Measurements from ENCODE around the gene ATG16L2.

The ATG16L2 gene, protein sequence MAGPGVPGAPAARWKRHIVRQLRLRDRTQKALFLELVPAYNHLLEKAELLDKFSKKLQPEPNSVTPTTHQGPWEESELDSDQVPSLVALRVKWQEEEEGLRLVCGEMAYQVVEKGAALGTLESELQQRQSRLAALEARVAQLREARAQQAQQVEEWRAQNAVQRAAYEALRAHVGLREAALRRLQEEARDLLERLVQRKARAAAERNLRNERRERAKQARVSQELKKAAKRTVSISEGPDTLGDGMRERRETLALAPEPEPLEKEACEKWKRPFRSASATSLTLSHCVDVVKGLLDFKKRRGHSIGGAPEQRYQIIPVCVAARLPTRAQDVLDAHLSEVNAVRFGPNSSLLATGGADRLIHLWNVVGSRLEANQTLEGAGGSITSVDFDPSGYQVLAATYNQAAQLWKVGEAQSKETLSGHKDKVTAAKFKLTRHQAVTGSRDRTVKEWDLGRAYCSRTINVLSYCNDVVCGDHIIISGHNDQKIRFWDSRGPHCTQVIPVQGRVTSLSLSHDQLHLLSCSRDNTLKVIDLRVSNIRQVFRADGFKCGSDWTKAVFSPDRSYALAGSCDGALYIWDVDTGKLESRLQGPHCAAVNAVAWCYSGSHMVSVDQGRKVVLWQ

GRCh38 chr11:72814286-72815109 lies at the start of gene ATG16L2:
Gene ATG16L2, plus strand, starts transcription at chr11:72814411. Its CDS starts 35 bp downstream, at chr11:72814446.
- DNase-seq (ENCODE audit: insufficient read length, low spot score) (peak; percentile 92), FAIRE-seq (no peak)

GRCh38 chr11:72764503-72764902 lies 49.7 kb upstream of the ATG16L2 start:
- no peak for FAIRE-seq
- DNase-seq (ENCODE audit: insufficient read length, low spot score) = no peak
- no peak for TF ChIP-seq CTCF (IDR thresholded peaks at IDR 0.05; ENCODE audit: insufficient read depth, missing control alignments)

More at GRCh38 chr11:72814286-72815109, at the start of gene ATG16L2:
- no peak for TF ChIP-seq CTCF (IDR thresholded peaks at IDR 0.05; ENCODE audit: insufficient read depth, missing control alignments)

- no peak for FAIRE-seq
- no peak for DNase-seq (ENCODE audit: insufficient read length, low spot score)
- no peak for TF ChIP-seq CTCF (IDR thresholded peaks at IDR 0.05; ENCODE audit: insufficient read depth, missing control alignments)
Observed at GRCh38 chr11:72766152-72766902, 47.9 kb upstream of the ATG16L2 start.

- DNase-seq (ENCODE audit: insufficient read length, low spot score) (peak; percentile 53), FAIRE-seq (no peak)
- no peak for TF ChIP-seq CTCF (IDR thresholded peaks at IDR 0.05; ENCODE audit: insufficient read depth, missing control alignments)
Observed at GRCh38 chr11:72767203-72768062, 46.8 kb upstream of the ATG16L2 start.

DNA sequence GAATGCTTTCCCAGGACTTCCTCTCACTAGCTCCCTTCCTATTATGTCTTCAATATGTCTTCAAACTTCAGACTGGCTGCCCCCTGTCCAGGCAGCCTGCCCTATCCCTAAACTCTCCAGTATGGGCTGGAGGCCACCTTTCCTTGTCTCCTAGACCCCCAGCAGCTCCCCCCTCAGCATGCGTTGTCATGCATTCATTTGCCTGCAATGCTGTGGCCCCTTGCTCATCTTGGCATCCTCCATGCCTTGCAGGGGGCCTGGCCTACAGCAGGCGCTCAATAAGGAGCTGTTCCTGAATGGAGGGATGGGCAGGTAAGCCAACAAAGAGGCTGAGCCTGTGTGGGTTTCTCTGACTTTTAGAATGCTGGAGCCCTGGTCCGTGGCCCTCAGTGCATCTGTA lies 45.6 kb upstream of the ATG16L2 start:
- FAIRE-seq = no peak
- DNase-seq (ENCODE audit: insufficient read length, low spot score) = no peak

More for the DNA sequence above, 45.6 kb upstream of the ATG16L2 start:
- TF ChIP-seq CTCF (IDR thresholded peaks at IDR 0.05; ENCODE audit: insufficient read depth, missing control alignments) = no peak
